Activated naive CD4-positive, alpha-beta T cell treated with anti-CD3 and anti-CD28 coated beads, Interleukin-2, amount 50 U/mL, for 16 hours (primary cell): ENCODE measurements around the gene ATP6V0B.
A peak's percentile ranks its signal among the peaks of the same experiment; 100 is the strongest.

Source experiments
- DNase-seq: peaks from one replicate; pipeline ENCODE4 v3.0.0-alpha.2; 2020

The ATP6V0B gene

DNA sequence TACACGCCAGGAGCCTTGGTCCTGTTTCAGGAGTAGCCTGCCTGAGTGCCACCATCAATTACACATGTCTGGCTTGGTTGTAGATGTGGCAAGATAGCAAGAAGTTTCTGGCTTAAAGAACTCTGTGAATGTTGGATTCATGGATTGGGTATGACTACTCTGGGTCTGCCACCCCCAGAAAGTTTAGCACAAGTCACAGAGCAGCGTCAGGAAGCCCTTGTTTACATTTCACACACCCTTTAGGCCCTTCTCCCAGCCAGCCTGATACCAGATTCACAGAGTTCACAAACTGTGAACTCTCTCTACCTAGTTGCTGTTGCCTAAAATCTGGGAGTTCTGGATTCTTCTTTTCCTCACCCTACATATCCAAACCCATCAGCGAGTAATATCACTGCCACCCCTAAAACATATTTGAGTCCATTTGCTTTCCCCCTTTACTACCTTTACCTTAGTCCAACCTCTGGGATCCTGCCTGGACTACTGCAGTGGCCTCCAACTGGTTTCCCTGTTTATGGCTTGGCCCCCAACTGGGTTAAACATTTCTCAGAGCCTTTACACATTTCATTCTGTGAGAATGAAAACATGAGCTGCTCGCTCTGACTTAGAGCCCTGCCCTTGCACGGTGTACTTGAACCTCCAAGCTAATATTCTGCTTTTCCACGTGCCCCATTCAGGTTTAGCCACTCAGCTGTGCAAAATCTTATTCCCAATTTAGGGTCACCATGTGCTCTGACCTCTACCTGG, 12.6 kb downstream of the ATP6V0B start:
- DNase-seq: no peak

DNA sequence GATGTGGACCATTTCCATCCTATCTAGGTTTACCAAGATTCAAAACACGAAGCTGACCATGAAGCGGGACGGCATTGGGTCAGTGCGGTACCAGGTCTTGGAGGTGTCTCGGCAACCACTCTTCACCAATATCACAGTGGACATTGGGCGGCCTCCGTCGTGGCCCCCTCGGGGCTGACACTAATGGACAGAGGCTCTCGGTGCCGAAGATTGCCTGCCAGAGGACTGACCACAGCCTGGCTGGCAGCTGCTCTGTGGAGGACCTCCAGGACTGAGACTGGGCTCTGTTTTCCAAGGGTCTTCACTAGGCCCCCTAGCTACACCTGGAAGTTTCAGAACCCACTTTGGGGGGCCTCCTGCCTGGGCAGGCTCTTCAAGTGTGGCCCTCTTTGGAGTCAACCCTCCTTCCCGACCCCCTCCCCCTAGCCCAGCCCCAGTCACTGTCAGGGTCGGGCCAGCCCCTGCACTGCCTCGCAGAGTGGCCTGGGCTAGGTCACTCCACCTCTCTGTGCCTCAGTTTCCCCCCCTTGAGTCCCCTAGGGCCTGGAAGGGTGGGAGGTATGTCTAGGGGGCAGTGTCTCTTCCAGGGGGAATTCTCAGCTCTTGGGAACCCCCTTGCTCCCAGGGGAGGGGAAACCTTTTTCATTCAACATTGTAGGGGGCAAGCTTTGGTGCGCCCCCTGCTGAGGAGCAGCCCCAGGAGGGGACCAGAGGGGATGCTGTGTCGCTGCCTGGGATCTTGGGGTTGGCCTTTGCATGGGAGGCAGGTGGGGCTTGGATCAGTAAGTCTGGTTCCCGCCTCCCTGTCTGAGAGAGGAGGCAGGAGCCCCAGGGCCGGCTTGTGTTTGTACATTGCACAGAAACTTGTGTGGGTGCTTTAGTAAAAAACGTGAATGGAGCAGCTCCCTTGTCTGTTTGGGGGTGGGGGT, 15.8 kb downstream of the ATP6V0B start:
- no peak for DNase-seq

DNA sequence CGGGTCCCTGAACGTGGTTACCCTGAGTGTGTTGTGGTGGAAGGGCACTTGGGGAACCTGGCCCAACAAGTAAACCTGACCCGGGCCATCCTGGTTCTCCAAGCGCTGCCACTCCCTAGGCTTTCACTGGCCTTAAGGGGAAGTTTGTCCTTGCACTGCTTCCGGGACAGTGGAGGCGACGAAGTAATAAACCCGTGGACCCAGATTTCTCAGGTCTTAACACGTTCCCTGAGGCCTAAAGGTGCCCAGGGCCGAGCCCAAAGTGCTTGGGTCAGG, 16.4 kb downstream of the ATP6V0B start:
- DNase-seq: no peak

DNA sequence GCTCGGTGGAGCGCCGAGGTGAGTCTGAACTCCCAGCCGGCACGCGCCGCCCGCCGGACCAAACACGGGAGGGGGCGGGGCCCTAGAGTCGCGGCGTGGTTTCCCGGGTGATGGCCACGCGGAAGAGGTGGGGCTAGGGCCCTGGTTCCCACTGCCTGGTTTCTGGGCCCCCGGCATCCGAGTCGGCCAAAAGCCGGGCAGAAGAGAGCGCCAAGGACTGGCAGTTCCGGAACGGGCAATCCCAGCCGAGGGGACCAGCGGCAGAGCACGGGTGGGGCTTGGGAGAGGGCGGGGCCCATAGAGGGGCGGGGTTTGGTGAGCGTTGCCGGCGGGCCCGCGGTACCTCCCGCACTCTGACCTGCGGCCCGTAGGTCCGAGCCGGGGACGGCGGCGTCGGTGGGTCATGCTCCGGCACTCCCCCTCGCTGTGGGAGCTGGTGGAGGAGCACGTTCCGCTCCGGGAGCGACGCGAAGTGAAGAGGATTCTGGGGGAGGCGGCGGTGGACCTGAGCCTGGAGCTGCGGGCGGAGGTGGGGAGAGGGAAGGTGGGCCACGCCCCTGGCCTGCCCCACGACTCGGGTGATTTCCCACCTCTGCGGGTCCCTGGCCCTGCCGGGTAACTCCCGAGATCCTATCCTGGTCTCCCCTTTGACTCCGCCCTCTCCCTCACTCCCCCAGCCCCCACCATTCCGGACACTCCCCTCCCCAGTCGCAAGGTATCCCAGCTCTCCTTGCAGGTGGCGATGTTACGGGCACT, 16.9 kb downstream of the ATP6V0B start, which contains the start of gene CCDC24:
CCDC24 (plus strand) TSS at position 124 of the 756 bp plus-strand sequence; CDS start at position 404, 280 bp downstream.
- DNase-seq: peak; percentile 75

DNA sequence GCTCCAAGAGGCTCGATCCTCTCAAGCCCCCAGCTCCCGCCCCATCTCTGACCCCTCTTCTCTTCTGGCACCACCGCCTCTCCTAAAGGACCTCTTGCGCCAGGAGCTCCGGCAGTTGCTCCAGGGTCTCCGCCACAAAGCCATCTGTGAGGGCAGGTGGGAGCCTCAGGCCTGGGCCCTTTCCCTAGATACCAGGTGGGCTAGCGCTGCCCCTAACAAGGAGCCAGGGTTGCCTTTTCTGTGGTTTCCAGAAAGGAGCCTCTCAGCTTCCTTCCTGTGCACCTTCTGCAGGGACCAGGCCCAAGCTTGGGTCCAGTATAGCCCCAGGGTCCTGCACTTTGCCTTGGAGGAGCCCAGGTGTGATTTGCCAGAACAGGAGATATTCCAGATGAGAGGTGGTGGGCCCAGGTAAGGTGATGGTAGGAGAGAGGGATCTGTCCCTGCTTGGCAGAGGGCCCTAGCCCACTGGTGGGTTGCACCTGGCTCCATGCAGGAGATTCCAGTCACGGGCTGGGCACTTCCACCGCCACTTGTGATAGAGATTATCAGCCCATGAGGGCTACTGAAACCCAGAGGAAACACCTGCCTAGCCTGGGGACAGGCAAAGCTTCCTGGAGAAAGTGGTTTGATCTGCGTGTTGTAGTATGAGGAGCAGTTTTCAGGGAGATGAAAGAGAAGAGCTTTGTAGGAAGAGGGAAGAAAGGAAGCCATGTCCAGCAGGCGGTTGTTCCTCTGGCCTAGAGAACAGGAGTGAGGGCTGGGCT, 17.7 kb downstream of the ATP6V0B start:
- DNase-seq: no peak

DNA sequence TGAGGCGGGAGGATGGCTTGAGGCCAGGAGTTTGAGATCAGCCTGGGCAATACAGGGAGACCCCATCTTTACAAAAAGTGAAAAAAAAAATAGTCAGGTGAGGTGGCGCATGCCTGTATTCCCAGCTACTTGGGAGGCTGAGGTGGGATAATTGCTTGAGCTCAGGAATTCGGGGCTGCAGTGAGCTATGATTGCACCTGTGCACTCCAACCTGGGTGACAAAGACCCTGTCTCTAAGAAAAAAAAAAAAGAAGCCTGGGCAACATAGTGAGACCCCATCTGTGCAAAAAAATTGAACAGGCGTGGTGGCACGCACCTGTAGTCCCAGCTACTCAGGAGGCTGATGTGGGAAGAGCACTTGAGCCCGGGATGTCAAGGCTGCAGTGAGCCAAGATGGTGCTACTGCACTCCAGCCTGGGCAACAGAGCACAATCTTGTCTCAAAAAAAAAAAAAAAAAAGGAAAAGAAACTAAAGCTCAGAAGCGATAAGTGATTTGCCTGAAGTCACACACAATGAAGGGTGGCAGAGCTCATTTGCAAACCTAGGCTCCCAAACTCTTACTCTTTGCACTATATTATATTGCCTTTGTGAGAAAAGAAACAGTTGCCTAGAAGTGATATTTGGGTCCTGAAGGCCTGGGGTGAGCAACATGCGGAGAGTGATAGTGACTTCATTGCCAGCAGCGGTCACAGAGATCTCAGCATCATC, 18.6 kb downstream of the ATP6V0B start:
- DNase-seq: no peak

DNA sequence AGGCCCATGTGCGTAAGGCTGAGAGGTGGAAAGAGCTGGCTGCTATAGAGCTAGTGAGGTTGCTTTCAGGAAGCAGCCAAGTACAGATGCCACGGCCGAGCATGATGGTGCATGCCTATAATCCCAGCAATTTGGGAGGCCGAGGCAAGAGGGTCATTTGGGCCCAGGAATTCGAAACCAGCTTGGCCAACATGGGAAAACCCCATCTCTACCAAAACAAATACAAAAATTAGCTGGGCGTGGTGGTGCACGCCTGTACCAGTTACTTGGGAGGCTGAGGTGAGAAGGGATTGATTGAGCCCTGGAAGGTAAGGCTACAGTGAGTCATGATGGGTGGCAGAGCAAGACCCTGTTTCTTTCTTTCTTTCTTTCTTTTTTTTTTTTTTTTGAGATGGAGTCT, 19.3 kb downstream of the ATP6V0B start:
- DNase-seq: no peak

DNA sequence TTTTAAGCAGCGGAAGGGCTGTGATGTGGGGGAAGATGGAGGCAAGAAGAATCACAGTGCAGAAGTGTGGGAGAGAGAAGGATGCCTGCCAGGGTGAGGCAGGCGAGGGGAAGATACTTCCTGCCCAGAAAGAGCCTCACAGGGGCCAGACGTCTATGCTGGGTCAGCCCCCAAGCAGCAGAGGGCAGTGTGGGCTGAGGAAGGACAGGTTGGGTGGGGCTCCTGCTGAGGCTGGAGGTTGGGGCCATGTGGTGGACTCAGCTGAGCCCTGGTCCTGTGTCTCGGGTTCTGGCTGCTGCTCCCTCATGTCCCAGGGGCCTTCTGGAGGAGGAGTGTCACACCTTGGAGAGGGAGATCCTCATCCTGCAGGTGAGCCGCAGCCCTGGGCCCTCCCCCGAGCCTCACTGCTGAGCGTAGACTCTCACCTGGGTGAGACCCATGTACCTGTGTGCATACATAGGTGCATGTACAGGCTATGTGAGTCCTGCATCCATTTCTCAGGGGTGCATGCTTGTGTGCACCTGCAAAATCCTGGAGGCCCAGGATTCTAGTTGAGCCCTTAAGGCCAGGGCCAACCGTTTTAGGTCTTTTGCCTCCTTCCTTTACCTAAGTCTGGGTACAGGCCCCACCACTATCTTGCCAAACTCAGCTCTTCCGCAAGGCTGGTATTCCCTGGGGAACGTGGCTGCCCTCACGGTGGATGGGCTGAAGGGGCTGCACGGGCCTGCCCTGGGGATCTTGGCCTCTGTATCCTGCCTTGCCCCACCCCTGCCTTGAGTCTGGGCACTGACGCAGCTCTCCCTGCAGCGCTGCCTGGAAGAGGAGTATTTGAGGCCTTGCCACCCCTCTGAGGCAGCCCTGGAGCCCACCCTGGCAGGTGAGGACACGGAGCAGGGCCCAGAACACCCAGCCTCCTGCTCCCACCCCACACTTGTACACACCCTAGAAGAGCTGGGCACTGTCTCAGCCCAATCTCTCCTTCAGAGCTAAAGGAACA, 20.3 kb downstream of the ATP6V0B start:
- DNase-seq: no peak

DNA sequence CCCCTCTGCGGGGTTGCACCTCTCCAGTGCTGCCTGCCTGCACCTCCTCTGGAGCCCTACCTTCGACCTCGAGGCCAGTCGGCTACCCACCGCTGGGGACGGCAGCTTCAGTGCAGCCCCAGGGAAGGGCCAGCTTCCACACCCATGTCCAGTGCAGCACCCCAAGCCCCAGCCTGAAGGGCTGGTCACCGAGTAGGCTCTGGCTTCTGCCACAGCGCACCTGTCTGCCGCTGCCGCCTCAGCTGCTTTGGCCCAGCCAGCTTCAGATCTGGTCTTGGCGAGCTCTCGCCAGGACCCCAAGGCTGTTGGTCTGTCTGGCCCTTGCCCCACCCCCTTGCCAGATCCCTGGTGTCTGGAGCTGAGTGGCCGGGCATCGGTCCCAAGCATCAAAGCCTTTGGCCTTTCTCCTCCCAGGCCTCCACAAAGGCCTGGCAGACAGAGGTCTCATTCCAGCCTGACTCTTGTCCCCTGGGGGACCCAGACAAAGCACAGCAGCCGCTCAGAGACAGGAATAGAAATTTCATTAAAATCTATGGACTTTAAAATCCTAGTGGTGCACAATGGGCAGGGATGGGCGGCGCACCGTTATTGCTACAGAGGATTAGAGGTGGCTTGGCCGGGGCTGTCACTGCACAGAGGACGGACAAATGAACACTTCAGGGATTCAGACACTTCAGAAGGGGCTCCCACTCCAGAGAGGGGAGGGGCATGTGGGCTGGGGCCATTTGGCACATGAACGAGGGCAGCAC, 21.4 kb downstream of the ATP6V0B start:
- no peak for DNase-seq

DNA sequence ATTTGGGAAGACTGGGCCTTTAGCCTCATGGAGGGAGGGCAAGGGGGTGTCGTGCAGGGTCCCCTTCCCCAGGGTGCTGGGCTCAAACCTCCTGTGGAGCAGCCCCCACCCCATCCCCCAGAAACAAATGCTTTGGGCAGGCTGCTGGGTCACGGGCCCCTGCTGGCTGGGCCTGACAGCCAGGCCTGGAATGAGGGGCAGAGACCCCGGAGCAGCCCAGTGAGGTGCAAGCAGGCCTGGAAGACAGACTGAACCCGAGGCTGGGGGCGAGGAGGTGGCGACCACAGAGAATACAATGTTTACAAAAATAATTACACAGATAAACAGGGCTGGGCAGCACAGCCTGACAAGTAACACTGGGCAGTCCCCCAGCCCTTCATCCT, 22.0 kb downstream of the ATP6V0B start:
- DNase-seq: no peak

DNA sequence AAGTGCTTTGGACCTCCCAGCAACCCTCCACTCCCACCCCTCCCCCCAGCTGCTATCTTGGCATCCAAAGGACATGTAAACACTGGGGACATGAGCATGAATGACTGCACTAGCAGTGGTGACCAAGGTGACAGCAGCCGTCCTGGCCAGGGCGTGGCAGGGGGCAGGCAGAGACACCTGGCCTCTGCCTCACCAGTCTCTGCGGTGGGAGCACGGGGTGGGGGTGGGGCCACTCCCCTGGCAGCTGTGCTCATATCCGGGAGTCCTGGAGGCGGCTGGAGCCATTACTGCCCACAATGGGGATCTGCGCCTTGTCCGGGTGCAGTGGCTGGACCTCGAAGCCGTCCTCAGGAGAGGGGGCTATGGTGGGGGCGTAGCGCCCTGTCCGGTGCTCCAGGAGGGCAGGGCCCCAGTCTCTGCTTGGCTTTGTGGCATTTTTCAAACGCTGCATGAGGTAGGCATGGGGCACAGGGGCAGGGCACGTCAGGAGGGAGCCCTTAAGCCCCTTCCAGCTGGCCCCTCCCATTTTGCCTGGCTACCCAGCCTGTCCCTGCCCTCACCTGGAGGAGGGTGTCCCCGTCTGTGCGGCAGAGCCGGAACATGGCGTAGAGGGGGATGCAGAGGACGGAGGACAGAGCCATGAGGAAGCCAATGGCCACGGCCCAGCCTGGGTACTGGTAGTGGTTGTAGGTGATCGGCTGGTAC, 22.7 kb downstream of the ATP6V0B start:
- DNase-seq: no peak

DNA sequence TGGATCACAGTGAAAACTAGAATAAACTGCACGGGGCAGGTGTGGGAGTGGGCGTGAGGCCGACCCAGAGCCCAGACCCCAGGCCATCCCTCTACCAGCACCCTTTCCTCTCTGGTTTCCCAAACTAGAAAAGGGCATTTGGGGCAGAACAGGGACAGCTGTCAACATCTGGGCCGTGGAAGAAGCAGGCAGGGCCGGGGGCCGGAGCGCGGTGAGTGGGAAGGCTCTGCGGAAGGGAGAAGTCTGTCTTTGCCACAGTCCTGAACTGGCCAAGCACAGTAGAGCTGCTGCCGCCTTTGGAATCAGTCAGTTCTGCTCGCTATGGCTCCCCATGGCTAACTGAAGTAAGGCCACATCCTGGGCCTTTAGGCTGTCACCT, 23.2 kb downstream of the ATP6V0B start:
- no peak for DNase-seq

DNA sequence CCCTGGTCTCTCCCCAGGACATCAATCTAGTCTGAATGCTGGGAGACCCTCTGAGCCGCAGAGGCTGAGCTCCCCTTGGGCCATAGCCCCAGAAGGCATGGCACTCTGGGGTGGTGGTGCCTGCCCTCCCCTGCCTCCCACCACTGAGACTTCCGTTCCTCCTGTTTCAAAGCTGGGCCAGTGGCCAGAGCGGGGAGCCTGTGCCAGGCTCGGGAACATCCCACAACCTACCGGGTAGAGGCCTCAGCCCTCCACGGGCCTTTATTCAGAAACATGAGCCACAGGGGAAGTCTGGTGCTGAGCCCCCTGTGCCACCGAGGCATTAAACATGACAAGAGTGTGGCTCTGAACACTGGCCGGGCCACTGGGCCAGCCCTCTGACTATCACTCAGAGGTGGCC, 24.7 kb downstream of the ATP6V0B start:
- DNase-seq: no peak

DNA sequence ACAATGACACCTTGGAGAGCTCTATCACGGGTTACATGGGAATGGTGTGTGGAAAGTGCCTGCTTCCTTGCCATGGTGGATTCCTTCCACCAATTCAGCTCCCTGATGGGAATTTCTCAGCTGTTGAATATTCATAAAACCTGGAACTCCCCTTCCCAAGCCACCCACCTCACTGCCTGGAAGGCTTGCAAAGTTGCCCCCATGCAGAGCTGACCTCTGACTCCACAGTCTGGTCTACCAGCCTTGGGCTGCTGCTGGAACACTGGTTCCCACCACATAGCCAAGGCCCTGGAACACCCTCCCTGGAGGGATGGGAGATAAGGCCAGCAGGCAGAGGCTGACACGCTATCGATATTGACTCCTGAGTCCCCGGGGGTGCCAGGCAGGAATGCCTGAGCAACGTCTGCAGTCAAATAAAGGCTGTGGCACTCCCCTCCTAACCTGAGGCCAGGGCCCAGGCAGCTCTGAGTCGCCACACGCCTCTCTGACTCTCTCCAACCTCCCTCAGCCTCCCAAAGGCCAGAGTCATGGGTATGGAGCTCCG, 25.4 kb downstream of the ATP6V0B start:
- no peak for DNase-seq

DNA sequence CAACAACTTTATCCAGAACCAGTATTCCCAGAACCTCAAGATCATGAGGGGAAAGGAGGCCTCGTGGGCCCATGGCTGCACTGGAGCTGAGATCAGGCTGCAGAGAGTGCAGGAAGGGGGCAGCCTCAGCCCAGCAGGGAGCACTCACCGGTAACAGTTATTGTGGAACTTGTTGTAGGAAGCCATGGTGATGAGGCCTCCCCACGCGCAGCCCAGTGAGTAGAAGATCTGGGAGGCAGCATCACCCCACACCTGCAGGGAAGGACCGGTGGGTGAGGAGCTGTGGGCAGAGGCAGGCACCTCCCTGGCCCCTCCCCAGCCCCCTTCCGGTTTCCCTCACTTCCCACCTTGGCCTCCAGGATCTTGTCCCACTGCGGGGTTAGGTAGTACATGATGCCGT, 27.4 kb downstream of the ATP6V0B start:
- DNase-seq: no peak

DNA sequence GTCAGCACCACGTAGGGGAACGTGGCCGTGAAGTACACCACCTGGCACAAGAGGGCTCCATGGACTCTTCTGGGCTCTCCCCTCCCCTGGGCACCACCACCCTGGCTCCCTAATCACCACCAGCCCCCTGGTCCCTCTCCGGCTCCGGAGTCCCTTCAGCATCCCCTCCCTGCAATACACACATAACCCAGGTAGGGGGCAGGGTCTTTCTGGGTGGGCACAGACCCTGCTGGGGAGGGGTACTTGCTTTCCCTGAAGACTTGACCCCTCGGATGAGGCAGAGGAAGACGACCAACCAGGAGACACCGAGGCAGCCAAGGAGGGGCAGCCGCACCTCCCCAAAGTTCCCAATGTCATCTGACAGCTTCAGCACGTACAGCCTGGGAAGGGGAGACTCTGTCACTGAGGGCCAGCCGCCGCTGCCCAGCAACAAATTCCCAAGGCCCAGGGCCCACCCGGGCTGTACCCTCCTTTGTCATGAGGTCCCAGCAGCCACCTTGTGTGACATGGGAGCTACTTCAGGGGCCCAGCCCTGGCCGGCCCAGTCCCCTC, 27.9 kb downstream of the ATP6V0B start:
- no peak for DNase-seq

DNA sequence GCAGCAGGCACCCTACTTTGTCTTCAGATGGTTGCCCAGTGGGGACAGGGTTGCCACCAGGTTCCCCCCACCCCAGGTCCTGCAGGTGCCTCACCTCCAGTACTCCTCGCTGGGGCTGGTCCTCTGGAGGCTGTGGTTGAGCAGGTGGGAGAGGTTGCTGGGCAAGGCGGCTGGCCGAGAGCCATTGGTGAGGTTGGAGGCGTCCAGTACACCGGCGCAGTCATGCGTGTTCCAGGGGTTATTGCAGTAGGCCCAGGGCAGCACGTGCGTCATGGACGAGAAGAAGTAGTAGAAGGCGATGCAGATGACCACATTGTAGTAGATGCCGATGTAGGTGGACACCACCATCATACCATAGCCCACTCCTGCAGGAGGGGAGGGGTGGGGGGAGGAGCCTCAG, 33.5 kb downstream of the ATP6V0B start:
- DNase-seq: no peak

DNA sequence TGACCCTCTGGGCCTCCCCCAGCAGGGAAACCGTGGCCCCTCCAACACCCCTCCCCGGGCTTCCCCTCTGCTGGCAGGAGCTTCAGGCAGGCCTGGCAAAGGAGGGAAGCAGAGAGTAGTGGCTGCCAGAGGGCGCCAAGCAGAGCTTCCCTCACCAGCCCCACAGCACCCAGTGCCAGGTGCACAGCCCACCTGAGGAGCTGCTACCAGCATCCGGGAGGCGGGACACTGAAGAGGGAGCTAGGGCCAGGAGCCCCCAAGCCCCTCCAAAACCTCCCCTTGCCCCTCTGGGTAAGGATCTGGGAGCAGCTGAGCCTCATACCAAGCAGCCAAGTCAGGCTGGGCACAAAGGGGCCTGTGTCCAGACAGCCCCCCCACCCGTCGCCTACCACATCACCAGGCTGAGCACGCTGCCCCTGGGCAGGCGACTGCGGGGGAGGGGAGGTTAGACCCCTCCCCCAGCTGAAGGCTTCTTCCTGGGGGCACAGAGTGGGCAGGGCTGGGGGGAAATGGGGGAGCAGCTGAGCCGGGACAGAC, 36.2 kb downstream of the ATP6V0B start:
- no peak for DNase-seq

DNA sequence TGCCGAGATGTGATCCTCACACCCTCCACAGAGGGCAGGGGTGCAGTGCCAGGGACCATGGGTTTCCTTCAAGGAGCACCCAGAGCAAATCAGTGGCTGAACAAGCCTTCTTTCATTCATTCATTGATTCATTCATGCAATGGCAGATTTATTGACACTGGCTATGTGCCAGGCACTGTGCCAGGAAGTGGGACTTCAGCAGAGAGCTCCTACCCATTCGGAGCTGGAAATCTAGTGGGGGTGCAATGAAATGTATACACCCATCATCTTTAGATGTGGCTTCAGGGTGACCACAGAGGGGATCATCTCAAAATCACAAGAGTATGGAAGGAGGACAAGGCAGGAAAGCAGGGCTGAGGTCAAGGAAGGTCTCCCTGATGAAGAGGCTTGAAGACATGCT, 37.6 kb downstream of the ATP6V0B start:
- no peak for DNase-seq
